GM23248 (cell line): ENCODE data around the gene AP1B1.
"Not testable (repeated sequence)": the region's sequence is repeated elsewhere in the genome, so short reads cannot be mapped to it uniquely, and the experiment has no call there.

Experiments
- EZH2 ChIP-seq: fragments of 200-600 bp; sonication (generic); IDR thresholded peaks from 2 replicates; pipeline ENCODE4 v1.6.1; 2018; ENCODE audit warnings: antibody characterized with exemption, mild to moderate bottlenecking; ENCODE audit not compliant: insufficient read depth, poor library complexity, severe bottlenecking
- EZH2phosphoT487 ChIP-seq: fragments of 200-600 bp; sonication (generic); IDR thresholded peaks from 2 replicates; pipeline ENCODE4 v1.6.1; 2018; ENCODE audit warnings: antibody characterized with exemption, moderate library complexity, mild to moderate bottlenecking, low read depth; ENCODE audit not compliant: insufficient read depth

GRCh38 chr22:29401538-29401937 is 13.2 kb upstream of the AP1B1 start:
- TF ChIP-seq EZH2phosphoT487, EZH2: not testable (repeated sequence)
